GM12878 (cell line): ENCODE results near the gene SWT1. TPM values are rescaled to one million over a fixed set of nuclear protein-coding genes. Genes with fewer than 3 reads are reported as not detected.

Experiments used
- ATAC-seq: fragments of 200-7000 bp; cut with Tn5 transposase; 3 replicates; pipeline ENCODE4 v1.9.1; 2020; ENCODE audit warnings: mild to moderate bottlenecking, moderate library complexity
- BruUV-seq: library from RNA; stranded (reverse); fragments of 400-500 nt; replicated peaks from 2 replicates; lab custom pipeline; 2021; lab: Mats Ljungman, UMichigan
- CTCF ChIA-PET: fragments of 300-600 bp; sonication (Branson Sonifier 250); formaldehyde crosslinking; extraction: SDS; loops from one replicate; lab custom pipeline; 2021; ENCODE audit warnings: inconsistent platforms; lab: Yijun Ruan, JAX
- POLR2A ChIA-PET: fragments of 350-600 bp; formaldehyde crosslinking; extraction: SDS; loops from one replicate; lab custom pipeline; 2021; ENCODE audit warnings: inconsistent platforms; lab: Charles Lee
- RAD21 ChIA-PET: fragments of 300-600 bp; sonication (Branson Sonifier 250); formaldehyde crosslinking; loops from one replicate; lab custom pipeline; 2023; ENCODE audit warnings: antibody characterized with exemption; ENCODE audit not compliant: unreplicated experiment; lab: Charles Lee
- SMC1A ChIA-PET: fragments of 300-600 bp; sonication (Branson Sonifier 250); formaldehyde crosslinking; loops from one replicate; lab custom pipeline; 2023; ENCODE audit not compliant: unreplicated experiment, uncharacterized antibody; lab: Charles Lee
- DNase-seq: peaks from one replicate; pipeline ENCODE4 v3.0.0-alpha.2; 2011; ENCODE audit warnings: low read depth, low spot score
- FAIRE-seq: peaks from 3 replicates; lab custom pipeline; 2011; peaks lifted over from hg19 to GRCh38; lab: Jason Lieb, UNC
- H2AFZ ChIP-seq: 2 replicates; pipeline ENCODE4 v1.6.0; 2011; ENCODE audit warnings: low read depth, low read length, control low read depth; ENCODE audit not compliant: control insufficient read depth
- H3K27ac ChIP-seq: 2 replicates; pipeline ENCODE4 v1.5.1; 2011; ENCODE audit warnings: control low read depth; ENCODE audit not compliant: control insufficient read depth, insufficient read depth
- H3K27me3 ChIP-seq, 2 experiments: replicated peaks in 1 of 2; 2 replicates each; pipeline versions ENCODE4 v1.6.0 to v1.6.1; 2011; ENCODE audit warnings: low read length in 1 of 2; ENCODE audit not compliant: control insufficient read depth in 2 of 2, insufficient read depth in 2 of 2
- H3K36me3 ChIP-seq, 2 experiments: 2 replicates each; pipeline ENCODE4 v1.5.1; 2011; ENCODE audit warnings: low read length in 1 of 2; ENCODE audit not compliant: control insufficient read depth in 2 of 2, insufficient read depth in 2 of 2
- H3K4me1 ChIP-seq: 2 replicates; pipeline ENCODE4 v1.6.1; 2011; ENCODE audit warnings: mild to moderate bottlenecking, low read length, moderate library complexity, mixed read lengths; ENCODE audit not compliant: control insufficient read depth, insufficient read depth
- H3K4me2 ChIP-seq: 2 replicates; pipeline ENCODE4 v1.6.0; 2011; ENCODE audit warnings: control low read depth; ENCODE audit not compliant: control insufficient read depth, insufficient read depth
- H3K4me3 ChIP-seq: fragments of 200-600 bp; sonication (generic); 2 replicates; pipeline ENCODE4 v1.5.1; 2016
- H3K79me2 ChIP-seq: 2 replicates; pipeline ENCODE4 v1.6.0; 2011; ENCODE audit warnings: low read length; ENCODE audit not compliant: control insufficient read depth, insufficient read depth
- H3K9ac ChIP-seq: 2 replicates; pipeline ENCODE4 v1.8.0; 2011; ENCODE audit warnings: low read length, control low read depth, mixed read lengths; ENCODE audit not compliant: control insufficient read depth, insufficient read depth
- H3K9me3 ChIP-seq: replicated peaks from 3 replicates; pipeline ENCODE4 v1.5.1; 2011; ENCODE audit warnings: mild to moderate bottlenecking, low read length; ENCODE audit not compliant: control insufficient read depth, insufficient read depth
- H4K20me1 ChIP-seq: 2 replicates; pipeline ENCODE4 v1.6.0; 2011; ENCODE audit not compliant: control insufficient read depth, insufficient read depth
- BMI1 ChIP-seq: fragments of 450-650 bp; IDR thresholded peaks from 2 replicates; pipeline ENCODE4 v1.6.1; 2016; ENCODE audit warnings: mild to moderate bottlenecking, moderate library complexity, borderline replicate concordance
- CBX5 ChIP-seq: sonication (generic); IDR thresholded peaks from 2 replicates; pipeline ENCODE4 v1.6.1; 2016; ENCODE audit warnings: low read depth, moderate library complexity, mild to moderate bottlenecking, inconsistent platforms
- ESRRA ChIP-seq: IDR thresholded peaks from 2 replicates; pipeline ENCODE4 v1.6.1; 2012; ENCODE audit warnings: mild to moderate bottlenecking, low read length, improper control_type of control experiment
- HDAC2 ChIP-seq: fragments of 200-600 bp; sonication (generic); IDR thresholded peaks from 2 replicates; pipeline ENCODE4 v1.6.1; 2017
- KAT2A ChIP-seq: conservative IDR thresholded peaks from 2 replicates; pipeline ENCODE4 v1.6.1; 2011; ENCODE audit warnings: low read depth, low read length; ENCODE audit not compliant: control insufficient read depth
- MYB ChIP-seq: fragments of 150-350 bp; IDR thresholded peaks from 2 replicates; pipeline ENCODE4 v1.6.1; 2014; ENCODE audit warnings: mild to moderate bottlenecking, low read depth, low read length, borderline replicate concordance
- NFYB ChIP-seq: IDR thresholded peaks from 2 replicates; pipeline ENCODE4 v1.6.1; 2011; ENCODE audit warnings: low read depth, mild to moderate bottlenecking, low read length, improper control_type of control experiment, moderate library complexity; ENCODE audit not compliant: insufficient read depth
- NR2C1 ChIP-seq: fragments of 450-650 bp; IDR thresholded peaks from 2 replicates; pipeline ENCODE4 v1.6.1; 2017; ENCODE audit warnings: antibody characterized with exemption, mild to moderate bottlenecking, moderate library complexity
- RFX5 ChIP-seq: IDR thresholded peaks from 2 replicates; pipeline ENCODE4 v1.6.1; 2011; ENCODE audit warnings: low read depth, low read length, improper control_type of control experiment
- SIX5 ChIP-seq: IDR thresholded peaks from 2 replicates; pipeline ENCODE4 v1.6.1; 2011; ENCODE audit warnings: mild to moderate bottlenecking, low read depth, low read length, moderate library complexity; ENCODE audit not compliant: severe bottlenecking
- SP1 ChIP-seq: IDR thresholded peaks from one replicate; pipeline ENCODE4 v1.6.1; 2011; ENCODE audit warnings: low read depth, low read length
- STAT1 ChIP-seq: fragments of 450-650 bp; conservative IDR thresholded peaks from 2 replicates; pipeline ENCODE4 v1.6.1; 2014; ENCODE audit warnings: antibody characterized with exemption, mild to moderate bottlenecking
- USF1 ChIP-seq: IDR thresholded peaks from 2 replicates; pipeline ENCODE4 v1.6.1; 2011; ENCODE audit warnings: borderline replicate concordance, low read depth, mild to moderate bottlenecking, moderate library complexity, mixed read lengths, low read length; ENCODE audit not compliant: insufficient read depth; ENCODE audit errors: extremely low read length
- YBX1 ChIP-seq: fragments of 450-650 bp; IDR thresholded peaks from 2 replicates; pipeline ENCODE4 v1.6.1; 2016; ENCODE audit warnings: antibody characterized with exemption
- ZNF217 ChIP-seq: fragments of 450-650 bp; IDR thresholded peaks from 2 replicates; pipeline ENCODE4 v1.6.1; 2017; ENCODE audit warnings: antibody characterized with exemption, mild to moderate bottlenecking
- ZNF687 ChIP-seq: fragments of 450-650 bp; IDR thresholded peaks from 2 replicates; pipeline ENCODE4 v1.6.1; 2017; ENCODE audit warnings: mild to moderate bottlenecking, moderate library complexity
- WGBS: methylation state at CpG from one replicate; pipeline ENCODE4 v1.1.6; 2016; ENCODE audit warnings: low lambda C conversion rate; ENCODE audit not compliant: insufficient replicate concordance, insufficient coverage; ENCODE audit errors: missing lambda C conversion rate; 5-methylcytosine and 5-hydroxymethylcytosine counted together
- in situ Hi-C: fragments of 300-500 bp; cut with MboI; formaldehyde crosslinking; loops from 9 replicates; pipeline ENCODE4 v1.14.3; 2018; ENCODE audit warnings: mixed read lengths
- intact Hi-C: fragments of 100-400 bp; cut with micrococcal nuclease; formaldehyde crosslinking; loops from one replicate; pipeline ENCODE4 v1.14.2; 2022; ENCODE audit not compliant: unreplicated experiment
- polyA plus RNA-seq, 11 experiments: library from polyadenylated mRNA; depleted of rRNA in 4 of 11; unstranded in 6 of 11; stranded (reverse) in 5 of 11; fragments of >200 nt; fragmentation: Nextera tagmentation in 4 of 11; fragmentation: Illumina TruSeq in 1 of 11; extraction: Ambion mirVana in 4 of 11; extraction: Trizol in 1 of 11; gene quantifications; 1 replicate in 1 of 11; 2 replicates in 10 of 11; pipeline versions ENCODE4 v1.2.1 to v1.2.3, GENCODE V29; 2011 to 2016; ENCODE audit warnings: inconsistent platforms in 2 of 11, missing spikeins in 2 of 11, low read depth in 1 of 11
- total RNA-seq, 4 experiments: library from RNA; depleted of rRNA in 3 of 4; stranded (reverse); fragments of >200 nt in 3 of 4; fragmentation: Illumina TruSeq in 1 of 4; extraction: Trizol in 1 of 4; gene quantifications; 2 replicates each; pipeline versions ENCODE4 v1.2.1 to v1.2.3, GENCODE V29; 2013 to 2021

The SWT1 gene
- total and polyA plus RNA-seq, 10 of the 15 experiments (the other 5 are each of a cell fraction or from before 2014, with no cell fraction given), result 1.0 to 4.2 (median 2.6) TPM

GRCh38 chr1:185317034-185317885, 160.3 kb downstream of the SWT1 start, which contains the start of gene IVNS1ABP:
Gene IVNS1ABP (minus strand): TSS chr1:185317243. CDS start chr1:185309493, 7,750 bp downstream.
- TSS peak; percentile 93 for BruUV-seq
- under 1% methylated on average over 73 of the region's 80 CpGs for WGBS
- no peak for TF ChIP-seq SIX5
- TF ChIP-seq BMI1, result no peak
- peak; percentile 89 for TF ChIP-seq NR2C1
- TF ChIP-seq RFX5, result peak; percentile 61; the same call in 1 of the 2 replicates
- TF ChIP-seq MYB, result peak; percentile 79; the same call in 1 of the 2 replicates
- TF ChIP-seq HDAC2, result no peak
- TF ChIP-seq SP1, result peak; percentile 35
- peak; percentile 23; the same call in 1 of the 2 replicates for TF ChIP-seq NFYB
- TF ChIP-seq ESRRA, result no peak
- peak; percentile 69; the same call in 1 of the 2 replicates for TF ChIP-seq CBX5
- peak; percentile 73 for TF ChIP-seq USF1
- TF ChIP-seq YBX1, result no peak
- TF ChIP-seq STAT1, result peak; percentile 76; the same call in 1 of the 2 replicates
- TF ChIP-seq ZNF217, result no peak
- no peak for TF ChIP-seq KAT2A
- peak; percentile 29 for TF ChIP-seq ZNF687

More at GRCh38 chr1:185317034-185317885, 160.3 kb downstream of the SWT1 start, which contains the start of gene IVNS1ABP:
- no peaks in the 10 kb centered on the region for H3K36me3 ChIP-seq
- ChIA-PET RAD21 (interaction anchor here (0.6 to 4.7 kb wide), 26 partner anchors 10 to 564 kb away, joined by 3 to 52 read pairs (median 4); partner anchors contain the start of gene EDEM3), SMC1A (interaction anchor here (0.9 to 6.2 kb wide), 13 partner anchors 12 to 352 kb away, joined by 3 to 54 read pairs (median 6); no protein-coding TSS in a partner anchor), CTCF (interaction anchor here (0.6 to 4.5 kb wide), 17 partner anchors 21 to 363 kb away, joined by 3 to 29 read pairs (median 3); no protein-coding TSS in a partner anchor), POLR2A (interaction anchor here (0.6 to 3.1 kb wide), 12 partner anchors 9 to 160 kb away, joined by 3 to 14 read pairs (median 4); partner anchors contain the start of gene SWT1)
- in situ Hi-C loops (loop anchor here (25.0 kb wide), 1 partner anchor 1045 kb away; no protein-coding TSS in a partner anchor), intact Hi-C loops (loop anchor here (1.0 to 5.0 kb wide), 10 partner anchors 10 to 320 kb away; partner anchors contain the start of genes RNF2, SWT1 and TRMT1L)
- peak within 1 kb of the TSS; percentile 95 for H3K9ac ChIP-seq
- no peaks in the 10 kb centered on the region; the same call in 1 of the 2 replicates for H3K4me1 ChIP-seq
- H3K27ac ChIP-seq, result peak within 1 kb of the TSS; percentile 98
- no peaks in the 10 kb centered on the region; the same call in 2 of the 3 replicates for H3K9me3 ChIP-seq
- H3K4me3 ChIP-seq, result peak within 1 kb of the TSS; percentile 79
- H3K79me2 ChIP-seq, result peaks cover 49% of the 10 kb centered on the region
- H4K20me1 ChIP-seq, result no peaks in the 10 kb centered on the region; the same call in 1 of the 2 replicates
- peak within 1 kb of the TSS; percentile 98 for H3K4me2 ChIP-seq
- DNase-seq, result peak; percentile 86
- peak; percentile 91 for FAIRE-seq
- H2AFZ ChIP-seq, result peak within 1 kb of the TSS; percentile 93
- ATAC-seq, result peak; percentile 77
- H3K27me3 ChIP-seq, result no peaks in the 10 kb centered on the region
